HG02678 (cell line): ENCODE measurements around the gene FCGR3A.
"Not testable (repeated sequence)": the region's sequence is repeated elsewhere in the genome, so short reads cannot be mapped to it uniquely, and the experiment has no call there.

Experiments used
- ATAC-seq: cut with Tn5 transposase; IDR thresholded peaks from one replicate; pipeline ENCODE4 v1.9.1; 2021; ENCODE audit warnings: mild to moderate bottlenecking, moderate library complexity; ENCODE audit not compliant: unreplicated experiment

FCGR3A gene

DNA sequence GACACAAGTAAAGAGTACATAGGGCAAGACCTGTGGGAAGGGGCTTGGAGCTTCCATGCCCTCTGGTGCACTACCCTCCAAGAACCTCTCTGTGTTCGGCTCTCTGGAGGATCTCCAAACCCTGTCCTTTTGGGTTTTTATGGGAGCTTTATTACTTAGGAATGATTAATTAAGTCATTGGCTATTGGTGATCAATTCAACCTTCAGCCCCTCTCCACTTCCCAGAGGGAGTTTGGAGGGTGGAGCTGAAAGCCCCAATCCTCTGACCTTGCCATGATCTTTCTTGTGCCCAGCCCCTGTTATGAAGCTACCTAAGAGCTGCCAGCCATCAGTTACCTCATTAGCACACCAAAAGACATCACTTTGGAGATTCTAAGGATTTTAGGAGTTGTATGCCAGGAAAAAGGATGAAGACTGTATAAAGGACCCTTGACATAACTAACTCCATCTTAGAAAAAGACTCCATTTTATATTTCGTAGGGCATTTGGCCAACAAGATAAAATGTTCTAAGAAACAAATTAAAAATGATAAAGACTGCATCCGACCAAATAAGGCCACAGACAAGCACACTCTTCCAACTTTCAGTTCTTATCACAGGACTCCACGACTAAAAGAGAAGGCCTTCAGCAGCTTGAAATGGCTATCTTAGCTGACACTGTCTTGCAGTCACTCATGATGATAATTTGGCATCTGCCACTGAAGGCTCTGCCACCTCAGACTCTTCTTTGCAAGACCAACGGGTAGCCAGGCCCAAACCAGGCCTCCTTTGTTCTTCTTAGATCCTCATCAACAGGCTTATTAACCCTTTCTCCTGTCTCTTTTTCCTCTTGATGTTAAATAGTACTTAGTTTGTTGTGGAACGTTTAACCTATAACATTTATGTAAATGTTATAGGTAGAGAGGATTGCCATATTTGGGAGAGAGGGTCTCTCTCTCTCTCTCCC, 8.2 kb upstream of the FCGR3A start:
- not testable (repeated sequence) for ATAC-seq

- ATAC-seq: not testable (repeated sequence)
These were observed 7.4 kb upstream of the FCGR3A start for GRCh38 chr1:161556990-161557389.

- ATAC-seq: not testable (repeated sequence)
These were observed 6.5 kb upstream of the FCGR3A start for GRCh38 chr1:161556143-161556542.

DNA sequence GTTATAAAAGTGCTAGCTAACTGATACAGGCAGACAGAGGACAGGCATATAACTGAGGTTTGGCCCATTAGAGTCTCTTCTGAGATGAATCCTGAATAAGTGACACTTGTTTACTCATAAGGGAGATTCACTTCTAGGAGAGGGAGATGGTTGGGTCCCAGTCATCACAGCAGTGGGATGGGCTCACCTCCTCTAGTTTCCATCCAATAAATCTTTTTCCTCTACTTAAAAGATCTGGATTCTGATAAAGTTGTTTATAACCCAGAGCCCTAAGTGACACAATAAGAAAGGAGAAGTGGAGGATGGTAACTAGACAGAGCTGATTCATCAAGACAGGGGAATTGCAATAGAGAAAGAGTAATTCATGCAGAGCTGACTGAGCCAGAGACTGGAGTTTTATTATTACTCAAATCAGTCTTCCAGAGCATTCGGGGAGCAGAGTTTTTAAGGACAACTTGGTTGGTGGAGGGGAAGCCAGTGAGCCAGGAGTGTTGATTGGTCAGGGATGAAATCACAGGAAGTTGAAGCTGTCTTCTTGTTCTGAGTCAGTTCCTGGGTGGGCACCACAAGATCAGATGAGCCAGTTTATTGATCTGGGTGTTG, 5.3 kb upstream of the FCGR3A start:
- ATAC-seq: not testable (repeated sequence)

- not testable (repeated sequence) for ATAC-seq
These were observed 4.7 kb upstream of the FCGR3A start for GRCh38 chr1:161554340-161554739.

DNA sequence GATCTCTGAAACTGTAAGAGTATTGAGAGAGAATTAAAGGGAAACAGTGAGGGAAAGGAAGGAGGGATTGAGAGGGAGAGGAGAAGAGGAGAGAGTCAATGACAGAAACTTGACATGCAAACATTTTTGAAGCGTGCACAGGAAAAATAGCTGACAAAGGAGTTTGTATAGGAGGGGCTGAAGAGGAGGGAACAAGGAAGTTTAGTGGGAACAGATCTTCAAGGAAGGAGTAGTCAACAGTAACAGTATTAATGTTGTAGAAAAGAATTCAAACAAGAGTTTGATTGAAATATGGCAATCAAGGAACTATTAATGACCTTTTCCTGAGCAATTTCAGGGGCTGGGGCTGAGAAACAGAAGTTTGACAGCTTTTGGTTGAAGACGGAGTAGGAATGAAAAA, 4.0 kb upstream of the FCGR3A start:
- ATAC-seq: not testable (repeated sequence)

DNA sequence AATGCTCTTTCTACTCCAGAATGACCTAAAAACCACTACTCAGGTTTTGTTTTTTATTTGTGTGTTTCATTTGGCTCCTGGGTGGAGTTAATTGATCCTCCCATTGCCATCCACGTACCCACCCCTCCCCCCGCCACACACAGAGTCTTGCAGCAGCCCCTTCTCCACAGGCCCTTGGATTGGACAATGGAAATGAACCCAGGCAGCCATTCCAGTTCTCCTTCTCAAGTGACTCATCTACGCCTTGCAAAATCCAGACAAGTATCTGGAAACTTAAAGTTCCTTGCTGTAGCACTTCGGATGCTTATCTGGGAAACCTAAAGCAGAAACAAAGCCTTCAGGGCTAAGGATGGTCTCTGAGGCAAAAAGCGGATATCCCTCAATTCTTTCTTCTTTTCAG, 1.3 kb upstream of the FCGR3A start:
- ATAC-seq: not testable (repeated sequence)

DNA sequence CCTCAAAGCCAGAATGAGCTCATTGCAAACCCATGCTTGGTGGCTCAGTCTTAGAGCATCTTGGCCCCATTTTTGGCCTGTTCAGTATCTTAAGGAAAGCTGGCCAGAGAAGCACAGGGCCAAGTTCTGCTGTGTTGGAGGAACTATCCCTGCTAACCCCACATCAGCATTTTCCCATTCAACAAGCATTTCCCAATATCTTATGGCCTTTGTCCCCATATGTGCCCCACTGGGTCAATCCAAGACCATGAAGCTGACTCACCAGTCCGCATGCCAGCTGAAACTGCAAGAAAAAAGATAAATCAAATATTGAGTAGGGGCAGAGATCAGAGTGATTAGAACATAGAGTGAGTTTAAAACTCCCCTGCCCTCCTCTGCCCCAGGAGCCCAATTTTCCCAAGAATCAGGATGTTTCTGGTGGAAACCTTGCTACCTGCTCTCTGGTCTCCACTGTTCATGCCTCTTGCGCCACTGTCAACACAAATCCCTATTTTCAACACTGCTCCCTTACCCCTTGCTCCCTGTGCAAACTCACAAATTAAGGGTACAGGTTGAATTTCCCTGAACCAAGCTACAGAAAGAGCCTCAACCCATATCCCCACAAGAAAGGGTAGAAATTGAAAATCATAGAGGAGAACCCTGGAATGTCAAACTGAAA, 740 bp downstream of the FCGR3A start:
- not testable (repeated sequence) for ATAC-seq

- ATAC-seq: not testable (repeated sequence)
These were observed 1.4 kb downstream of the FCGR3A start for GRCh38 chr1:161547995-161548741.

DNA sequence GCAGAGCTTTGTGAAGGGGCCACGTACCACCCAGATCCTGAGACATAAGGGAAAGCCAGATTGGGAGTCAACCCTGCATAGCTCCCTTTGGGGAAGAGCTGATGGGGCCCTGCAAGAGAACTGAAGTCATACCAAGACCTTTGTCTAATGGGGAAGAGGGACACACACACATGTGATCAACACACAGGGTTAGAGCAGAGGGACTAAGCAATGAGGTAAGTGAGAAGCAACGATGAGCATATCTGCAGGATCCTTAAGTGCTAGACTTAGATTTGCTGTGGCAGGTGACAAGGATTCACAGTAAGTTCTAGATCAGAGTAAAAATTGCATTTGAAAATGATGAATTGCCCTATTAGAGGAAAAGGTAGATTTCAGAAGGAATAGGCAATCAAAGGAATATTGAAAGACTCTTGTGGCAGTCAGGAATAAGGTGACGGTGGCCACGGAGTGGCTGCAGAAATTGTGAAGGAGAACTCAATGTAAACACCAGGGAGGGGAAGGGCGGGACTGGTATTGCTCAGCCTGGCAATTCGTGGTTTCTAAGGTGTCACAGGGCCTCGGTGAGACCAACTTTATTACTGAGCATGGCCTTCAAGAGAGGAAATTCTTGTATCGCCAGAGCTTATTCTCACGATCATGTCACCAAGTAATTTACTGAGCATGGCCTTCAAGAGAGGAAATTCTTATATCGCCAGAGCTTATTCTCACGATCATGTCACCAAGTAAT, 4.5 kb downstream of the FCGR3A start:
- ATAC-seq: not testable (repeated sequence)

DNA sequence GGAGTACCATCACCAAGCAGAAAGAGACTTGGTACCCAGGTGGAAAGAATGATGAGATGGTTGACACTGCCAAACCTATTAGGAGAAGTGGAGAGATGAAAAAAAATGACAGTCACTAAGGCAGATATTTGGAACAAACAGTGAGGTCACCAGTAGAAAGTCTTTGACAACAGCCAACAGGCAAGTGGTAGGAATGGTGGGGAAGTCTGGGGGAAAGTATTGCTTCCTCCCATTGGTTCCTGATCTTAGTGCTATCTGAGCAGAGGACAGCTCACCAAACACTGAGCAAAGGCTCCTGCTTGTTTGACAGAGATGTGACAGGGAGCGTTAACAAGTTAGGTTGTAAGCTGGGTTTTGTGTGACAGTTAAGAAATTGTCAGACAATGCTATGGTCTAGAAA, 6.5 kb downstream of the FCGR3A start:
- not testable (repeated sequence) for ATAC-seq

- peak; percentile 68 for ATAC-seq
These were observed 7.5 kb downstream of the FCGR3A start for GRCh38 chr1:161542091-161542559.

DNA sequence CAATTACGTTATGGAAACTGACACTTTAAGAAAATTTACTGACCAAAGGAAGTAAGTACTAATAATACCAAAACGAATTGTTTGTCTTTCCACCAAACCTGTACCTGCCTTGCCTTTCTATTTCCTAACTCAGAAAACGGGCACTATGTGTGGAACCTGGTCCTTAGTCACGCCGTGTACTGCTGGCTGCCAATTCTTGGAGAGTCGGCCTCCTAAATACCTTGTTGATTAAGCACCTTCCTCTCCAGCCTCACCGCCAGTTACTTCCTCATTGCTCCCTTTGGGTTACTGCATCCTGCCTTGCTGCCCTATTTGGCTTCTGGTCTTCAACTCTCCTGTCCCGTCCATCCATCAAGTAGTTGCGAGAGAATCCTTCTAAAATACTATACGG, 9.1 kb downstream of the FCGR3A start:
- ATAC-seq: not testable (repeated sequence)

DNA sequence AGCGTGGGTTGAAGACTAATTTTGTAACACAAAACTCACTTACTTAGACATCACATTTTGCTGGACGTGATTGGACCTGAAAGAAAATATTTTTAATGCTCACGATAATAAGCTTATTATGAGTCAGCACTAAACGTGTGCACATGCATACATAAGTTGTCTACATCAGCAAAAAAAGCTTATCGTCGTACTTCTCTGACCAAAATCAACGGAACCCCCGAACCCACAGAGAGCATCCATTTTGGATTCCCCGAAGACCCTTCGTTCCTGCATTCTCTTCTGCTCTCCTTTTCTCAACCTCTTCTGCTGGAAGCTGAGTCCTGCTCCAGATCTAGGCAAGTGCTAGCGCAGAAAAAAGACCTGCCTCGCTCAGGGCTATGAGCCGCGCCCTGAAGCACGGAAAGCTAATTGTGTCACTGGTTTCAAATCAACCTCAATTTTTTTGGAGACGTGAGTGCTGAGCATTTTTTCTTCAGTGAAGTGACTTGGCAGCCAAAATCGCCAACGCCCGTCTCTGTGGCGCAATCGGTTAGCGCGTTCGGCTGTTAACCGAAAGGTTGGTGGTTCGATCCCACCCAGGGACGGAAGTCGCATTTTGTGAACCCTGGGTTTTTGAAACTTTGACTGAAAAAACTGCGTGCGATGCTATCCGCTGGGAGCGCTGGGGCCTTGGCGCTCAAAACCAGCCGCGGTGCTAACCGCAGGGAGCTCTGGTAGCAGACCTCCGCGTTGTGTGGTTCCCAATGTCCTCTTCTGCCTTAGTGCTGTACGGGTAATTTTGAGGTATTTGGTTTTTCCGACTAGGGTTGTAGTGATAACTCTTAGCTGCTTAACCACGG, 9.7 kb downstream of the FCGR3A start:
- ATAC-seq: peak; percentile 56

GRCh38 chr1:161538925-161539479, 10.6 kb downstream of the FCGR3A start:
- not testable (repeated sequence) for ATAC-seq

- not testable (repeated sequence) for ATAC-seq
These were observed 12.4 kb downstream of the FCGR3A start for GRCh38 chr1:161537068-161537669.

DNA sequence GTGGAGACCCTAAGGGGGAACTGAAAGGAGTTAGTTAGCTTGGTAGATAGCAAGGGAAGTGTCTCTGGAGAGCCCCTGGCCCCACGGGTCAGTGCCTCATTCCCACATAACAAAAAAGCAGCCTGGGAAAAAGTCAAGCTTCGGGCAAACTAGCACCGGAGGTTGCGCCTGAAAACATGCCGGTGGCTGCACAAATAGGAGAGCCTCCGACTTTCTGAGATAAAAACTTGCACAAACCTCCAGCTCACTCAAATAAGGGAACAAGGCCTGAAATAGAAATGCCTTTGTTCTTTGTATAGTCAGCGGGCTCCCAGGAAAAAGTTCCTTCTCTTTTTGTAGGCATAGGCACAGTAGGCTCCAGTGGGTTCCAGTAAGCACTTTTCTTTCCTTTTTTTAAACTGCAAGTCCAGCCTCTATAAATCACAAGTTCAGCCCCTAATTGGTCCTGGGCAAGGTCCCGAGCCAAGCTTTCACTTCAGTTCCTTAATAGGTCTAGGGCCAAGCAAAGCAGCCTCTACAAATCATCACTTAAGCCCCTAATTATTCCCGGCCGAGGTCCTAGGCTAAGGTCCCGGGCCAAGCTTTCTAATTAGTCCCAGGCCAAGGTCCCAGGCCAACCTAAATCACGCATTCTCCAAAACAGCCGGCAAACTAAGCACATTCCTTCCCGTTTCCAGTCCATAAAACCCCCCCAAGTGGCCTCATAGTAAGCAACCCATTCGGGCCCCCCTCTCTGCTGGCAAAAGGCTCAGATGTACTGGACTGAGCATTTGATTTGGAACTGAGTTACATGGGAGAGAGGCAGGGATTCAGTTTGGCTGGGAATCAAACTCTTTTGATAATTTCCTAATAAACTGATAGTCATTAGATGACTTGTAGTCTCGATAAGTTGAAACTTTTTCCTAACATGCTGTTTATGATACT, 16.7 kb downstream of the FCGR3A start:
- not testable (repeated sequence) for ATAC-seq
